GM12891 (cell line): Measurements from ENCODE around the gene ELMO1.

ENCODE experiments used
- DNase-seq: peaks from one replicate; pipeline ENCODE4 v3.0.0; 2011; ENCODE audit warnings: low spot score; ENCODE audit not compliant: insufficient read length
- FAIRE-seq: peaks from 2 replicates; lab custom pipeline; 2011; peaks lifted over from hg19 to GRCh38; lab: Jason Lieb, UNC
- PAX5 ChIP-seq: IDR thresholded peaks from 2 replicates; pipeline ENCODE4 v1.6.1; 2011; ENCODE audit warnings: low read length, moderate library complexity, mild to moderate bottlenecking; ENCODE audit not compliant: insufficient read depth, severe bottlenecking
- POLR2A ChIP-seq: IDR thresholded peaks from 2 replicates; pipeline ENCODE4 v1.6.1; 2011; ENCODE audit warnings: low read depth, low read length, control low read depth
- POLR2AphosphoS5 ChIP-seq: IDR thresholded peaks from 2 replicates; pipeline ENCODE4 v1.6.1; 2011; ENCODE audit warnings: low read depth, low read length, control low read depth
- POU2F2 ChIP-seq: IDR thresholded peaks from 2 replicates; pipeline ENCODE4 v1.6.1; 2011; ENCODE audit warnings: low read depth, mild to moderate bottlenecking, control low read depth, low read length, moderate library complexity
- SPI1 ChIP-seq: IDR thresholded peaks from 2 replicates; pipeline ENCODE4 v1.6.1; 2011; ENCODE audit warnings: low read depth, low read length, control low read depth
- TAF1 ChIP-seq: IDR thresholded peaks from 2 replicates; pipeline ENCODE4 v1.6.1; 2011; ENCODE audit warnings: low read depth, low read length, control low read depth

The ELMO1 gene

DNA sequence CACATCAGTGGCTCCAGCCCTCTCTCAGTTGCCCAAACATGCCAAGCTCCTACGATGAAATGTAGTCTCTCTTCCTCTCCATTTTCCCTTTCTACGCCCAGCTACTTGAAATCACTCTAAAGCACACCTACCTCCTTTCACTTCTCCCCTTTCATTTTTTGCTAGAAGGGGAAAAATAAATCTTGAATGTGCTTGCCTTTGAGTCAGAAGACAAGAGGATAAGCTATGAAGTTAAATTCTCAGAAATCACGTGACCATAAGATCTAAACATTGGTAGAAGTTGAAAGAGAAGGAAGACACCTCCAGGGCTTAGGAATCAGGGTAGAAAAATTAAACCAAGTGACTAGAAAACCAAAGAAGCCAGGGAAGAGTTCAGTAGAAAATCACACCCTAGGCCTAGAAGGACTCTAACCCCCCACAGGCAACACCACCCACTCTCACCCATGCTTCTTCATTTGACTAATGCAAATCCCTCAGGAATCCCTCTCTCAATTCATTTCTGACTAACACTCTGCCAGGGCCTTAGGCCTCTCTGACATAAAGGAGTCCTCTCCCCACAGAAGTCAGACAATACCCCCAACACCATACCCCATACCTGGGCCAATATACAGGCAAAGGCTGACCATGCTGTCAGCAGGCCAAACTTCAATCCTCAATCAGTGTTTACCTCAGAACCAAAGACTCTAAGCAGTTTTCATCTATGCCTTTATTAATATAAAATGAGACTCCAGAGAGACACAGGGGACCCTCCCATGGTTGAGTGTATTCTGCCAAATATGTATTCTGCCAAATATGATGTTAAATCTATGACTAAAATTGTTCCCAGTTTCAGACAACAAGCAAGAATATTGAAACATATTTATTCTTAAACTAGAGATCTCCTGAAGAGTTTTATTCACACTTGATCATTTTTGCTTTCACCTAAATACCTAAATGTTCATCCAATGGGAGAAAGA lies 84.8 kb downstream of the ELMO1 start:
- peak; percentile 33 for FAIRE-seq
- TF ChIP-seq POLR2AphosphoS5 (no peak), SPI1 (peak; percentile 16; the same call in 1 of the 2 replicates), POLR2A (no peak), TAF1 (no peak), PAX5 (no peak), POU2F2 (no peak)
- no peak for DNase-seq

DNA sequence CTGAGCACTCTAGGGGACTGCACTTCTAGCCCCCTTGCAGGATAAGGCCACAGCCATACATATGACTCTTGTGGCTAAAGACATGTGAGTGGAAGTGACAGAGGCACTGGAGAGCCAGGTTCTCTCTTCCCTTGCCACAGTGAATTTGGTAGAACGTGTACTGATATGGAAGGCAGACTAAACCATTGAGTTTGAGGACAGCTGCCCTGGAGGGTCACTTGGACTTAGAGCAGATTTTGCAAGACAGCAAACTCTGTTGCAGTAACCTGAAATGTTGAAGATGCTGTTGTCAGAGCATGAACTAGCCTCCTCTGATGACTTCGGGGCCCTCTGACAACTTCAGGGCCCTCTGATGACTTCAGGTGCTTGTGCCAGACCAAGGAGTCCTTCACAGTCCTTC lies 85.9 kb downstream of the ELMO1 start:
- no peak for FAIRE-seq
- TF ChIP-seq SPI1 (no peak), POLR2AphosphoS5 (no peak), POU2F2 (no peak), TAF1 (no peak), POLR2A (no peak), PAX5 (no peak)
- no peak for DNase-seq

DNA sequence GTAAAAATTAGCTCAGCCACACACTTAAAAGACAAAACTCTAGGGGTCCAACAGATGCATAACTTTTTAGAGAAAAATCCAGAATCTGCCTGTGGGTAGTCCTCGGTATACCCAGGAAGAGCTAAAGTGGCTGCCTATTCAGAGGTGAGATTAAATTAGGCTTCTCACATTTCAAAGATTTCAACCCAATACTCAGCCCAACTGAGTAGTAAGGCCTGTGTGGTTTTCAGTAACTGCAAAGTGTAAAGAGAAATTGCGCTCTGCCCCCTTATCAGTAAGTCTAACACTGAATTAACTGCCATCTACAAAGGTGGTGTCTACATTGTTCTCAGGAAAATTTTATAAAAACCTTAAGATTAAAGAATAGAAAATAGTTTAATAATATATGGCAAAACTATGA lies 88.2 kb downstream of the ELMO1 start:
- TF ChIP-seq PAX5 (no peak), POLR2AphosphoS5 (no peak), POLR2A (no peak), SPI1 (no peak), POU2F2 (no peak), TAF1 (no peak)
- DNase-seq: no peak
- no peak for FAIRE-seq

DNA sequence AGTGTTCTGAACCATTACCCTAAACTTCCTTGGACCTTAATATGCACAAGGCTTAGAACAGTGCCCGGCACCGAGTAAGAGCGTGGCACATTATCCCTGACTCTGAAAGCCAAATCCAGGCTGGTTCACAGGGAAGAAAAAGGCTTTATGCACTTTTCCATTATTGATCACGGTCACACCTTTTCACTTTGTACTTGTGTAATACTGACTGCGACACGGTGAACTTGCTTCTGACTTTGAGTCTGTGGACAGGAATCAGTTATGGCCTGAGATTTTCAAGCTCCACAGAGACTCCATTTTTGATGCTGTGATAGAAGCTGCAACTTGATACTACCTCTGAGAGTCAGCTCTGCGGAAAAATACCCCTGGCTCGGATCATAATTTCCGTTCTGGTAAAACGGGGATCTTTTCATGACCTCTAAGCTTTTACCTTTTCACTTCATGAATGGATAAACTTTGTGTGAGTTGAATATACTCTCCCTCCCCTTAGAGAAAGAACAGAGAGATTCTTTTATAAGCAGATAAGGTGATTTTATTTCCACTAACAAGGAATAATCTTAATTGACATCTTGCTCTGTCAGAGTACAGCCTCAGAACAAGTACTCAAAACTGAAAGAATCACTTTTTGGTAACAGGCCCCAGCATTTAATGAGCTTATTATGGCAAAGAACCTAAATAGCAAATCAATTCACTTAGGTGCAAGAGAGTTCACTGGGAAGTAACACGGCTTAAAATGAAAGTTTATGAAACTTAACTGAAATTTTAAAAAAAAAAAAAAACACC lies 88.8 kb downstream of the ELMO1 start:
- peak; percentile 20 for FAIRE-seq
- TF ChIP-seq POLR2AphosphoS5 (no peak), POU2F2 (no peak), PAX5 (no peak), SPI1 (no peak), POLR2A (no peak), TAF1 (no peak)

GRCh38 chr7:37359180-37359579 lies 89.5 kb downstream of the ELMO1 start:
- TF ChIP-seq PAX5: no peak
- no peak for TF ChIP-seq TAF1
- no peak for TF ChIP-seq POLR2AphosphoS5
- no peak for TF ChIP-seq POLR2A
- no peak for TF ChIP-seq SPI1
- TF ChIP-seq POU2F2: no peak
- DNase-seq: no peak
- FAIRE-seq: peak; percentile 51

More for the DNA sequence above, 88.8 kb downstream of the ELMO1 start:
- DNase-seq: no peak

DNA sequence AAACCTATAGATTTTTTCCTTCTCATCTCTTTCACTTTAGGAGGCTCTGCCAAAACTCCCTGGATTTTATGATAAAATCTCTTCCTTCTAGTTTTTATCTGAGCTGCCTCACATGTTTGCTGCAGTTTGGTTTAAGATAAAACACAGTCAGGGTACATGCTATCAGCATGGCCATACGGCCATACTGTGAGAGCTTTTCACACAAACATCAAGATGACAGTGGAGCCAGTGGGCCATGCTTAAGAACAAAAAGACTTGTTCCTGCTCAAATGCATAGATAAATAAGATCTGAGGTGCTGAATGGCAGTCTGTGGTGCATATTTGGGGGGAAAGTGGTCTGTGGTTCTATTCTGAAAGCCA lies 91.0 kb downstream of the ELMO1 start:
- DNase-seq (no peak), FAIRE-seq (peak; percentile 26)
- TF ChIP-seq PAX5 (no peak), POLR2AphosphoS5 (no peak), POU2F2 (no peak), SPI1 (no peak), TAF1 (no peak), POLR2A (no peak)

GRCh38 chr7:37356911-37357636 lies 91.6 kb downstream of the ELMO1 start:
- TF ChIP-seq PAX5 (no peak), SPI1 (no peak), TAF1 (no peak), POU2F2 (no peak), POLR2A (no peak), POLR2AphosphoS5 (no peak)
- DNase-seq (no peak), FAIRE-seq (no peak)

GRCh38 chr7:37354656-37355131 lies 94.0 kb downstream of the ELMO1 start:
- no peak for DNase-seq
- peak; percentile 82 for FAIRE-seq
- TF ChIP-seq POLR2AphosphoS5: no peak
- peak; percentile 32 for TF ChIP-seq SPI1
- TF ChIP-seq TAF1: no peak
- TF ChIP-seq POU2F2: peak; percentile 94
